Kidney epithelial cell (primary cell): ENCODE results near the gene CCDC88C. TPM values are rescaled to one million over a fixed set of nuclear protein-coding genes. Genes with fewer than 3 reads are reported as not detected.

ENCODE experiments used
- DNase-seq: peaks from one replicate; pipeline ENCODE4 v3.0.0-alpha.2; 2010; ENCODE audit warnings: low read depth
- H3K27me3 ChIP-seq: 2 replicates; pipeline ENCODE4 v1.6.0; 2011; ENCODE audit warnings: low read length; ENCODE audit not compliant: control insufficient read depth, insufficient read depth
- H3K36me3 ChIP-seq: 2 replicates; pipeline ENCODE4 v1.5.1; 2011; ENCODE audit warnings: low read length; ENCODE audit not compliant: control insufficient read depth, insufficient read depth
- H3K4me3 ChIP-seq: 2 replicates; pipeline ENCODE4 v1.5.1; 2011; ENCODE audit warnings: low read depth, mild to moderate bottlenecking, control low read depth, low read length
- total RNA-seq: library from RNA; depleted of rRNA; stranded (reverse); fragments of >200 nt; gene quantifications from 2 replicates; pipeline ENCODE4 v1.2.3, GENCODE V29; 2015
- TF ChIP-seq, protein P1 (sequence below): IDR thresholded peaks from 2 replicates; pipeline ENCODE4 v1.5.1; 2011; ENCODE audit warnings: mild to moderate bottlenecking, moderate library complexity, low read length, control low read depth, inconsistent platforms; ENCODE audit not compliant: insufficient read depth, poor library complexity, severe bottlenecking

CCDC88C gene
- total RNA-seq, 1 donor from 2014 or later = 22.4 TPM

DNA sequence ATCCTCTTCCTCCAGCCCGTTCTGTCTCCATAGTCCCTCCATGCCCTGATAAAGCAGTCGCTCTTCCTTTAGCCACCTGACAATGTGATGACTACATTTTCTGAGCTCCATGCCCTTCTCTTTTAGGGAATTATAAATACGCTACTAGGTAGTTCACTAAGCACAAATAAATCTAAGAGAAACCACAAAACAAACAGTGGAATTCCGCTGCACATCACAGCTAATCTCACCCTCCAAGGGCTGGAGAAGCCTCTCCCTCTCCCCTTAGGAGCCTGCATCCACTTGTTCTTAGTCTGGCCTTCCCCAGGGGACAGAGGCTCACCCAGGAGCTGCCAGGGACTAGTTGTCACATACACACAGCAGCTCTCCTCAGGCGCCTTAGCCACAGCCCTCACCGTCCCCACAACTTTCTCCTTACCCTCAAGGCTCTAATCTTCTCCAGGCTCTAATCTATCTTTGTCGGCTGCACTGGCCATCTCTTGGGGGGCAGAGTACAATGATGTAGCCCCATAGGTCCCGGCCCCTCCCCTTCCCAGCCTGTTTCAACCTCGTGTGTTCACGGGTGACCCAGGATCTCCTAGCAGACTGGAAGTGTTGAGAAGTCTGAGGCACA, 117.2 kb downstream of the CCDC88C start:
- H3K27me3 ChIP-seq = no peaks in the 10 kb centered on the region
- no peak overlapping the region for H3K4me3 ChIP-seq
- H3K36me3 ChIP-seq = no peaks in the 10 kb centered on the region
- TF ChIP-seq, protein P1, sequence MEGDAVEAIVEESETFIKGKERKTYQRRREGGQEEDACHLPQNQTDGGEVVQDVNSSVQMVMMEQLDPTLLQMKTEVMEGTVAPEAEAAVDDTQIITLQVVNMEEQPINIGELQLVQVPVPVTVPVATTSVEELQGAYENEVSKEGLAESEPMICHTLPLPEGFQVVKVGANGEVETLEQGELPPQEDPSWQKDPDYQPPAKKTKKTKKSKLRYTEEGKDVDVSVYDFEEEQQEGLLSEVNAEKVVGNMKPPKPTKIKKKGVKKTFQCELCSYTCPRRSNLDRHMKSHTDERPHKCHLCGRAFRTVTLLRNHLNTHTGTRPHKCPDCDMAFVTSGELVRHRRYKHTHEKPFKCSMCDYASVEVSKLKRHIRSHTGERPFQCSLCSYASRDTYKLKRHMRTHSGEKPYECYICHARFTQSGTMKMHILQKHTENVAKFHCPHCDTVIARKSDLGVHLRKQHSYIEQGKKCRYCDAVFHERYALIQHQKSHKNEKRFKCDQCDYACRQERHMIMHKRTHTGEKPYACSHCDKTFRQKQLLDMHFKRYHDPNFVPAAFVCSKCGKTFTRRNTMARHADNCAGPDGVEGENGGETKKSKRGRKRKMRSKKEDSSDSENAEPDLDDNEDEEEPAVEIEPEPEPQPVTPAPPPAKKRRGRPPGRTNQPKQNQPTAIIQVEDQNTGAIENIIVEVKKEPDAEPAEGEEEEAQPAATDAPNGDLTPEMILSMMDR = no peak
- no peak for DNase-seq

DNA sequence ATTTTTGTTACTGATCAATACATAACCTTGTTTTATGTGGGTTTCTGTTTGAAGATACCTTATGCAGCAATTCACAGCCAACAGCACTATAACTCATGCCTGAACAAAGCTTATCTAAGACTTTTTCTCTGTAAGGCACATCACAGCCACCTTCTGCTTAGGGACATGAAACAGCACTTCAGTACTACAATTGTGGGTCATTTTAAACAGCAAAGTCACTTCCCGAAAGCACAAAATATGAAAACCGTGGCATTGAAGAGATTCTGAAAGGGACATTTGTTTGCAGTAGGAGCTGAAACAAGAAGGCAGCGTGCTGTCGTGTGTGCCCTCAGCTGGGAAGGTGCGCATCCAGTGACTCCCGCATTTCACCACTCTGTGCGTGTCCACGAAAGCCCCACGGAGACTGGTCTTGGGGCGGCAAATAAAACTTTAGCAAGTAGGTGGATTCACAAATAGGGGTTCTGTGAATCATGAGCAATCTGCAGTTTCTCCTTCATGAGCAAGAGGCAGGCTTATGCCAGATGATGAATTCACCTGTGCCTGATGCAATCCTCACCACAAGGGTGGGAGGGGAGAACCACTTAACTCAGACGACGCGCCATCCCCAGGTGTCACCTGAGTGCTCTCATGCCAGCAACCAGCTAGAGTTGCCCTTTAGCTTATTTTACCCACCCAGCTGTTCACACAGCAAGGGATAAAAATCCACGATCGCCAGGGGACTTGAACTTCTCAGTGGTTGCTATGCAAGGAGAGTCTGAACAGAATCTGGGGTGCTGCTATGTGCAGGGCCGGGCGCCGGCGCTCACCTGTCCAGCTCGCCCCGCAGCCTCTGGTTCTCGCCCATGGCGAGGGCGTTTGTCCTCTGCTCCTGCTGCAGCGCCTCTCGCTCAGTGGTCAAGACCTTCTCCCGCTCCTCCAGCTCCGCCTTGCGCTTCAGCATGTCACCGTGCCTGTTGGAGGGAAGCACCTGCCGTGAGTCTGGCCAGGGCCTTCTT, 118.2 kb downstream of the CCDC88C start:
- no peak overlapping the region for H3K4me3 ChIP-seq
- no peaks in the 10 kb centered on the region for H3K36me3 ChIP-seq
- H3K27me3 ChIP-seq = no peaks in the 10 kb centered on the region
- DNase-seq = no peak
- TF ChIP-seq, protein P1 = no peak

GRCh38 chr14:91298576-91298975, 119.0 kb downstream of the CCDC88C start:
- no peak overlapping the region for H3K4me3 ChIP-seq
- no peaks in the 10 kb centered on the region for H3K36me3 ChIP-seq
- no peaks in the 10 kb centered on the region for H3K27me3 ChIP-seq
- TF ChIP-seq, protein P1 = no peak
- DNase-seq = no peak

GRCh38 chr14:91297081-91297711, 120.4 kb downstream of the CCDC88C start:
- TF ChIP-seq, protein P1 = no peak
- Histone ChIP-seq H3K36me3 (no peaks in the 10 kb centered on the region), H3K4me3 (no peak overlapping the region), H3K27me3 (no peaks in the 10 kb centered on the region)
- DNase-seq = no peak

DNA sequence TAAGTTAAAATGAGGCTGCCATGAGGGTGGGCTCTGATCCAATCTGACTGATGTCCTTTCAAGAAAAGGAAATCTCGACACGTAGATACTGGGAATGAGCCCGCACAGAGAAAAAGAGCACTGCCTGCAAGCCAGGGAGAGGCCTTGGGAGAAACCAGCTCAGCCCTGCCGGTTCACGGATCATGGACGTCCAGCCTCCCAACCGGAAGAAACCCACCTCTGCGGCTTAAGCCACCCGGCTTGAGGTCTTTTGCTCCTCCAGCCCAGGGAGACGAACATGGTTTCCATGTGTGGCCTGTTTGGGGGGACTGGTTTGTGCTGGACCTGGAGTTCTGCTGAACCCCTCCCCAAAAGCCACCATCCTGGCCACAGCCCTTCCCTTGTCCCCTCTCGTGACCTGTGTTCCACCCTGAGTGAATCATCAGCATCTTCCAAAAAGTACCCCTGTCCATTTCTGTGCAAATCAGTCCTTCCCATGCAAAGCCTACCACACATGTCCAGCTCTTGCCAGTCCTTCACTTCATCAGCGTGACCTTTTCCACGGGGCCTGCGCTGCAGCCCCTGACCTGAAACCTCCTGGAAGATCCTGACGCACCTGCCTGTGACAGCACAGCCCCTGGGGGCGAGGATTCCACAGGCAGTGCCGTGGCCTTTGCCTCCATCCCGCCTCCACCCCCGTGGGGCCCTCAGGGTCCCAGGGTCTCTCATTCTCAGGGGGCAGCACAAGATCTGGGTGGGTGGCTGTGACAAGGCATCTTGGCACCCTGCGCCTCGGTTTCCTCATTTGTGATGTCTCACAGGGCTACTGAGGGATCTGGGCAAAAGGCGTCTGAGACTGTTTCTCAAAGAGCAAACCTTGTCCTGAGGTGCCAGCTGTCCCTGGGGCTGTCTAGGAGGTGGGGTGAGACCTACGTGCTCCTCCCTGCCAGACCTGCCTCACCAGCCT, 121.5 kb downstream of the CCDC88C start:
- DNase-seq = no peak
- no peaks in the 10 kb centered on the region for H3K27me3 ChIP-seq
- TF ChIP-seq, protein P1 = no peak

More for the DNA sequence above, 121.5 kb downstream of the CCDC88C start:
- Histone ChIP-seq H3K4me3 (no peak overlapping the region), H3K36me3 (no peaks in the 10 kb centered on the region)
